Measurements from ENCODE around the gene TBC1D22A. TPM values are rescaled to one million over a fixed set of nuclear protein-coding genes. Genes with fewer than 3 reads are reported as not detected.

TBC1D22A gene
- total RNA-seq, 1 donor from 2014 or later, result 10.6 TPM

GRCh38 chr22:47155912-47156311 lies 393.5 kb downstream of the TBC1D22A start:
- Mint-ChIP-seq H3K4me1 (peaks cover 6% of the 10 kb centered on the region), H3K27ac (no peak overlapping the region), H3K9me3 (no peaks in the 10 kb centered on the region), H3K4me3 (no peak overlapping the region), H3K36me3 (no peaks in the 10 kb centered on the region), H3K27me3 (ENCODE audit: insufficient read depth, low read depth) (peaks cover 9% of the 10 kb centered on the region)
- Histone ChIP-seq H3K27me3 (no peaks in the 10 kb centered on the region), H3K4me2 (no peak overlapping the region), H3K27ac (no peak overlapping the region), H3K4me3 (no peak overlapping the region), H4K20me1 (ENCODE audit: low read depth) (no peaks in the 10 kb centered on the region), H3K36me3 (no peaks in the 10 kb centered on the region), H3F3A (ENCODE audit: low read depth) (no peaks in the 10 kb centered on the region), H3K79me2 (ENCODE audit: low read depth) (no peaks in the 10 kb centered on the region), H3K9me3 (ENCODE audit: low read depth) (no peaks in the 10 kb centered on the region), H3K4me1 (no peaks in the 10 kb centered on the region), H3K9ac (no peak overlapping the region), H2AFZ (replicated peaks) (no peak overlapping the region)
- DNase-seq (ENCODE audit: low spot score), result no peak
- no peak for TF ChIP-seq CTCF (IDR thresholded peaks at IDR 0.05)
- TF ChIP-seq EZH2 (IDR thresholded peaks at IDR 0.05), result no peak
- TF ChIP-seq EZH2phosphoT487 (IDR thresholded peaks at IDR 0.05), result no peak

DNA sequence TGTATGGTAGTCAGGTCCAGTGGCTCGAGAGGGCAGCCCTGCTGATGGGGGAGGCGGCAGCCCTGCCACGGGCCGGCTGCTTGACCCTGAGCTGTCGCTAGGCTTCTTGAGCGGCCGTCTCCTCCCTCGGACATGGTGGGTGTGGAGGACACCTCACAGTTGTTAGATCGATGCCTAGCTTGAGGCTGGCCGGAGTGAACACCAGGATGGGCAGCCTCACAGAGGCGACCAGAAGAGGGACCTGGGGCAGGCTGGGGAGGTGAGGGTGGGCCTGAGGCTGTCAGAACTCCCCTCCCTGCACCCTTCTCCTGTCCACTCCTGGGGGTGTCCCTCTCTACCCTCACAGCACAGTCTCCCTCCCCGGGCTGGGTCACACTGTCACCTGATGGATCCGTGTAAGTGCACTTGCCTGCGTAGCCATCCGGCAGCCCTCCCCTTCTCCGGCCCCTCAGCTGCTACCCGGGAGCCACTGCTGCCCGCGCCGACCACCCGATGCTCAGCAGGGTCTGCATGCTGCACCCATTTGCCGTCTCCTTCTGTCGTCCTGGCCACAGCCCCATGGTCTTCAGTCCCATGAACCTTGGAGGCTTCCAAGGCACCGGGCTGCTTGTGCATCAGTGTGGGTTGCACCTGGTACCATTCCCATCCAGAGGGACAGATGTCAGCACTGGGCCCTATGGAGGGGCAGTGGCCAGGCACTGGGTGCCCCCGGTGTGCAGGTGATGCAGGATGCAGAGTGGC lies 394.1 kb downstream of the TBC1D22A start:
- Histone ChIP-seq H3K4me1 (no peaks in the 10 kb centered on the region), H3K4me2 (no peak overlapping the region), H3F3A (ENCODE audit: low read depth) (no peaks in the 10 kb centered on the region), H3K27ac (no peak overlapping the region), H3K9me3 (ENCODE audit: low read depth) (no peaks in the 10 kb centered on the region), H3K79me2 (ENCODE audit: low read depth) (no peaks in the 10 kb centered on the region), H3K4me3 (no peak overlapping the region), H3K36me3 (no peaks in the 10 kb centered on the region), H2AFZ (replicated peaks) (no peak overlapping the region), H3K27me3 (no peaks in the 10 kb centered on the region), H4K20me1 (ENCODE audit: low read depth) (no peaks in the 10 kb centered on the region), H3K9ac (no peak overlapping the region)
- TF ChIP-seq CTCF (IDR thresholded peaks at IDR 0.05) (no peak), EZH2phosphoT487 (IDR thresholded peaks at IDR 0.05) (no peak)
- Mint-ChIP-seq H3K27me3 (ENCODE audit: insufficient read depth, low read depth) (peaks cover 9% of the 10 kb centered on the region), H3K4me1 (peaks cover 6% of the 10 kb centered on the region), H3K4me3 (no peak overlapping the region), H3K27ac (no peak overlapping the region), H3K9me3 (no peaks in the 10 kb centered on the region), H3K36me3 (no peaks in the 10 kb centered on the region)
- no peak for DNase-seq (ENCODE audit: low spot score)

DNA sequence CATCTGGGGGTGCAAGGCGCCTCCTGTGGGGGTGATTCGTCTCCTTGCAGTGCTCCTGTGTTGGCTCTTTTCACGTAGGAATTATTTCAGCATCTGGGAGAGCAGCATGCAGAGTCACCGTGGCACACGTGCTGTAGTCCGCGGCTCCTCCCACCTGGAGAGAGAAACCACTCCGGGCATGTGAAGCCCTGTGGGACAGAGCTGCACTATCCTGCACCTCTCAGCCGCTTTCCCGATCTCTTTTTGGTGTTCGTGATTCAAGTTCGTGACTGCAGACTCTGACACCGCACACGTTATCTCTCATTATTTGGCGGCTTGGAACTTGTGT lies 394.6 kb downstream of the TBC1D22A start:
- no peaks in the 10 kb centered on the region for H4K20me1 ChIP-seq (ENCODE audit: low read depth)
- peaks cover 7% of the 10 kb centered on the region for H3K27me3 Mint-ChIP-seq (ENCODE audit: insufficient read depth, low read depth)
- H3K27me3 ChIP-seq, result no peaks in the 10 kb centered on the region
- DNase-seq (ENCODE audit: low spot score), result no peak
- no peak overlapping the region for H3K9ac ChIP-seq
- H3K4me1 Mint-ChIP-seq, result peaks cover 6% of the 10 kb centered on the region
- H3K4me3 Mint-ChIP-seq, result no peak overlapping the region
- TF ChIP-seq CTCF (IDR thresholded peaks at IDR 0.05) (no peak), EZH2 (IDR thresholded peaks at IDR 0.05) (no peak), EZH2phosphoT487 (IDR thresholded peaks at IDR 0.05) (no peak)
- H3K4me3 ChIP-seq, result no peak overlapping the region
- H3K36me3 ChIP-seq, result no peaks in the 10 kb centered on the region
- no peaks in the 10 kb centered on the region for H3K79me2 ChIP-seq (ENCODE audit: low read depth)
- H2AFZ ChIP-seq (replicated peaks), result no peak overlapping the region
- no peaks in the 10 kb centered on the region for H3K9me3 Mint-ChIP-seq
- H3K27ac ChIP-seq, result no peak overlapping the region
- H3K4me2 ChIP-seq, result no peak overlapping the region
- H3K36me3 Mint-ChIP-seq, result no peaks in the 10 kb centered on the region
- H3F3A ChIP-seq (ENCODE audit: low read depth), result no peaks in the 10 kb centered on the region
- no peak overlapping the region for H3K27ac Mint-ChIP-seq
- no peaks in the 10 kb centered on the region for H3K4me1 ChIP-seq
- no peaks in the 10 kb centered on the region for H3K9me3 ChIP-seq (ENCODE audit: low read depth)

Data from neural progenitor cell (in vitro differentiated cells).